GM18517 (cell line): ENCODE results near the gene CCNB2.

Experiments
- ATAC-seq: cut with Tn5 transposase; IDR thresholded peaks from one replicate; pipeline ENCODE4 v1.9.1; 2021; ENCODE audit warnings: mild to moderate bottlenecking, moderate library complexity; ENCODE audit not compliant: unreplicated experiment

Gene CCNB2

GRCh38 chr15:59165726-59166125 is 60.8 kb downstream of the CCNB2 start:
- no peak for ATAC-seq

- ATAC-seq: no peak
Observed at GRCh38 chr15:59166166-59166565, 61.2 kb downstream of the CCNB2 start.

GRCh38 chr15:59166601-59167265 is 61.8 kb downstream of the CCNB2 start:
- no peak for ATAC-seq

- ATAC-seq: no peak
Observed at GRCh38 chr15:59168536-59168935, 63.6 kb downstream of the CCNB2 start.

GRCh38 chr15:59169251-59169708 is 64.3 kb downstream of the CCNB2 start:
- no peak for ATAC-seq

- ATAC-seq: no peak
Observed at GRCh38 chr15:59170295-59171066, 65.5 kb downstream of the CCNB2 start.

GRCh38 chr15:59171067-59171397 is 66.1 kb downstream of the CCNB2 start:
- no peak for ATAC-seq

- no peak for ATAC-seq
Observed at GRCh38 chr15:59172289-59172901, 67.4 kb downstream of the CCNB2 start.

GRCh38 chr15:59173194-59173593 is 68.2 kb downstream of the CCNB2 start:
- no peak for ATAC-seq

GRCh38 chr15:59174151-59174834 is 69.3 kb downstream of the CCNB2 start:
- no peak for ATAC-seq
